Parathyroid adenoma (tissue), 2 donors: ENCODE data around the gene SLC12A7.
"Not testable (repeated sequence)": the region's sequence is repeated elsewhere in the genome, so short reads cannot be mapped to it uniquely, and the experiment has no call there.

ENCODE experiments used
- H2AFZ ChIP-seq: fragments of 300-600 bp; sonication (generic); one replicate; pipeline ENCODE4 v1.7.0; 2017; ENCODE audit warnings: antibody characterized with exemption, mild to moderate bottlenecking
- H3K27ac ChIP-seq: fragments of 300-600 bp; sonication (generic); one replicate; pipeline ENCODE4 v1.7.0; 2017
- H3K27me3 ChIP-seq: fragments of 300-600 bp; sonication (generic); one replicate; pipeline ENCODE4 v1.7.0; 2017; ENCODE audit warnings: low read length; ENCODE audit not compliant: control insufficient read depth, insufficient read depth
- H3K36me3 ChIP-seq: fragments of 300-600 bp; sonication (generic); one replicate; pipeline ENCODE4 v1.7.0; 2017; ENCODE audit warnings: low read length; ENCODE audit not compliant: control insufficient read depth, insufficient read depth
- H3K4me1 ChIP-seq: fragments of 300-600 bp; sonication (generic); one replicate; pipeline ENCODE4 v1.7.0; 2017; ENCODE audit warnings: control low read depth
- H3K4me2 ChIP-seq: fragments of 300-600 bp; sonication (generic); one replicate; pipeline ENCODE4 v1.7.0; 2017; ENCODE audit warnings: low read length
- H3K4me3 ChIP-seq: fragments of 300-600 bp; sonication (generic); one replicate; pipeline ENCODE4 v1.7.0; 2017; ENCODE audit warnings: low read depth, low read length
- H3K79me2 ChIP-seq: fragments of 300-600 bp; sonication (generic); one replicate; pipeline ENCODE4 v1.7.0; 2017; ENCODE audit warnings: control low read depth
- H3K9ac ChIP-seq: fragments of 300-600 bp; sonication (generic); one replicate; pipeline ENCODE4 v1.7.0; 2017; ENCODE audit warnings: mild to moderate bottlenecking
- H3K9me3 ChIP-seq: fragments of 300-600 bp; sonication (generic); one replicate; pipeline ENCODE4 v1.7.0; 2017; ENCODE audit warnings: low read length; ENCODE audit not compliant: control insufficient read depth
- TF ChIP-seq, protein P1 (sequence below): fragments of 300-600 bp; sonication (generic); IDR thresholded peaks from one replicate; pipeline ENCODE4 v1.7.0; 2017; ENCODE audit warnings: antibody characterized with exemption, mild to moderate bottlenecking
- donor health status: primary hyperparathyroidism.

SLC12A7 gene

DNA sequence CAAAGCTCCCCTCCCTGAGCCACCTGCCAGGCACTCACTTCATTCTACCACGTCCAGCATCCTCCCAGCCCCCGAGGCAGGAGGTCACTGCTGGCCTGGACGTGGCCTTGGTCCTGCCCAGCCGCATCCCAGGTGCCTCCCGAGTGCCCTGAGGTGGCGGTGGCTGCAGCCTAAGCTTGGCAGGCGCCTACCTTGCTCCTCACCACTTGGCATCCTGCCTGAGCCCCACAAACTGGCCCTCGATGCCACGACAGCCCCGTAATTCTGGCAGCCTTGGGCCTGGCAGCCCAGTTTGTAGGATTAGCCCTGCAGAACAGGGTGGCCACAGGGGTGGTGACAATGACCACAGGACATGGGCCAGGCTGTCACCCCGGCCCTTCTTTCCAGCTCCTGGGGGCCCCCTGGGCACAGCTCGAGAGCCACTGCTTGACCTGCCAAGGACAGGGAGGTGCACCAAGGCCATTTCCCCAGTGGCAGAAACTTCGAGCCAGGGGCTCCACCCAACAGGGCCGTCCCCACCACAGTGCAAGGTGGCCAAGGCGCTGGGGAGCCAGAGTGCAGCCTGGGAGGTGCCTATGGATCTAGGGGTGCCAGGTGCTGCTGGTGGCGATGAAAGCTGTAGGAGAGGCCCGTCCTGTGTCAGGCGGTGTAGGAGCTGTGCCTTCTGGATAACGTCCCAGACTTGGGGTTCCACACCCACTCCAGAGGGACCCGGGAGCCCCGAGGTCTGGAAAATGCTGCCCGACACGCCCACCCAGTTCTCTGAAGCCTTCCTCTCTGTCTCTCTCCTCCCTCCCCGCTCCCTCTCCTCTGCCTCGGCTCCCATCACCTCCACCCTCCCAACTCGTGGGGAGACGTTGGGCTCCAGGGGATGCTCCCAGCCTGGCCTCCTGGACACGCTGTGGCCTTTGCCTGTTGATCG, 84.9 kb downstream of the SLC12A7 start:
- Histone ChIP-seq H3K36me3 (no peaks in the 10 kb centered on the region), H3K9ac (no peak overlapping the region), H3K4me2 (no peak overlapping the region), H3K4me3 (no peak overlapping the region), H3K27ac (no peak overlapping the region), H3K27me3 (peaks cover 4% of the 10 kb centered on the region), H3K9me3 (no peaks in the 10 kb centered on the region), H2AFZ (no peak overlapping the region), H3K4me1 (no peaks in the 10 kb centered on the region), H3K79me2 (no peaks in the 10 kb centered on the region)
- TF ChIP-seq, protein P1, sequence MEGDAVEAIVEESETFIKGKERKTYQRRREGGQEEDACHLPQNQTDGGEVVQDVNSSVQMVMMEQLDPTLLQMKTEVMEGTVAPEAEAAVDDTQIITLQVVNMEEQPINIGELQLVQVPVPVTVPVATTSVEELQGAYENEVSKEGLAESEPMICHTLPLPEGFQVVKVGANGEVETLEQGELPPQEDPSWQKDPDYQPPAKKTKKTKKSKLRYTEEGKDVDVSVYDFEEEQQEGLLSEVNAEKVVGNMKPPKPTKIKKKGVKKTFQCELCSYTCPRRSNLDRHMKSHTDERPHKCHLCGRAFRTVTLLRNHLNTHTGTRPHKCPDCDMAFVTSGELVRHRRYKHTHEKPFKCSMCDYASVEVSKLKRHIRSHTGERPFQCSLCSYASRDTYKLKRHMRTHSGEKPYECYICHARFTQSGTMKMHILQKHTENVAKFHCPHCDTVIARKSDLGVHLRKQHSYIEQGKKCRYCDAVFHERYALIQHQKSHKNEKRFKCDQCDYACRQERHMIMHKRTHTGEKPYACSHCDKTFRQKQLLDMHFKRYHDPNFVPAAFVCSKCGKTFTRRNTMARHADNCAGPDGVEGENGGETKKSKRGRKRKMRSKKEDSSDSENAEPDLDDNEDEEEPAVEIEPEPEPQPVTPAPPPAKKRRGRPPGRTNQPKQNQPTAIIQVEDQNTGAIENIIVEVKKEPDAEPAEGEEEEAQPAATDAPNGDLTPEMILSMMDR = no peak

DNA sequence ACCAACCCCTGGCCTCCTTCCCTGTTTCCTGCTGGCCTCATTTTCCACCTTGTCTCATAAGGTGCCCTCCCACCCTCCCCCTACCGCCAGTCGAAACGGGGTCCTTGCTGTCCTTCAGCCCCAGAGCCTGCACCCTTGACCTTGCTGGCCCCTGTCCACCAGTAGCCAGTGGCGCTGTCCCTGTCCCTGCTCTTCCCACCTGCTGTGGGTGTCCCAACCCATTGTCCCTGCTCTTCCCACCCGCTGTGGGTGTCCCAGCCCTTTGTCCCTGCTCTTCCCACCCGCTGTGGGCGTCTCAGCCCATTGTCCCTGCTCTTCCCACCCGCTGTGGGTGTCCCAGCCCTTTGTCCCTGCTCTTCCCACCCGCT, 89.9 kb downstream of the SLC12A7 start:
- H3K4me2 ChIP-seq, H3K27me3 ChIP-seq, H3K79me2 ChIP-seq, H3K27ac ChIP-seq, H3K4me3 ChIP-seq, H3K9ac ChIP-seq, H3K9me3 ChIP-seq, H2AFZ ChIP-seq, H3K36me3 ChIP-seq, H3K4me1 ChIP-seq: not testable (repeated sequence)

DNA sequence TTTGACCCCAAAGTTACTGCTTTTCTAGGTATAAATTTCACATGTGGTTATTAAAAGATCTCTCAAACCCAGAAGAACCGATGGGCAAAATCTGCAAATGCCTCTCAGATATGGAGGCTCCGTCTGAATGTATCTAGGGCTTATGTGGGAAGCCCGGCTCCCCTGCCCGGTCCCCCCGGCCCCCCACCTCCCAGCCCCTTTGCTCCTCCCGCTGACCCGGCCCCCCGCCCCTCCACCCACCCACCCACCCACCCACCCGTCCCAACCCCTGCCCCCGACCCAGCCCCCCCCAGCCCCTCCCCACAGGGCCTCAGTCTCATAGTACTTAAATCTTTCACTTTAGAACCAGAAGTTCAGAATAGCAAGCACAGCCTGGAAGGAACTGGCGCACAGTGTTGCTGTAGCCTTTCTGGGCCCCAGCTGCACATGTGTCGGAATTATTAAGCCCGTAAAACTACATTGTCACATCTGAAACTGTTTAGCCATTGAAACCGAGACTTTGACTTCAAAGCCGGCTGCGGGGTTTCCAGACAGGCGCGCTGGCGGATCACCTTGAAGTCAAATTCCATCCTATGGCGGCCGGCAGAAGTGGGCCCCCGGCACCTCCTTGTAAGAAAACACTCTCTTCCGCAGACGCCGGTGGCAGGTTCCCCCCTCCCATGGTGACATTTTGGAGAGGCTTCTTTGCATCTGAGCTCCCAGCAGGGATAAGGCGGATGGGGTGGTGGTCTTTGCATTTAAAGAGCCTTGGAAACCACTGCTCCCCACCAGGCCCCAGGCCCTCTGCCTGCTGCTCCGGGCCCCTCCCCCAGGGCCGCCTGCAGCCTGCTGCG, 90.5 kb downstream of the SLC12A7 start:
- Histone ChIP-seq H3K4me3 (no peak overlapping the region), H3K4me2 (no peak overlapping the region), H2AFZ (no peak overlapping the region), H3K27ac (no peak overlapping the region), H3K9ac (no peak overlapping the region), H3K9me3 (no peaks in the 10 kb centered on the region), H3K27me3 (no peaks in the 10 kb centered on the region), H3K4me1 (no peaks in the 10 kb centered on the region), H3K36me3 (no peaks in the 10 kb centered on the region), H3K79me2 (no peaks in the 10 kb centered on the region)
- TF ChIP-seq, protein P1 = no peak

DNA sequence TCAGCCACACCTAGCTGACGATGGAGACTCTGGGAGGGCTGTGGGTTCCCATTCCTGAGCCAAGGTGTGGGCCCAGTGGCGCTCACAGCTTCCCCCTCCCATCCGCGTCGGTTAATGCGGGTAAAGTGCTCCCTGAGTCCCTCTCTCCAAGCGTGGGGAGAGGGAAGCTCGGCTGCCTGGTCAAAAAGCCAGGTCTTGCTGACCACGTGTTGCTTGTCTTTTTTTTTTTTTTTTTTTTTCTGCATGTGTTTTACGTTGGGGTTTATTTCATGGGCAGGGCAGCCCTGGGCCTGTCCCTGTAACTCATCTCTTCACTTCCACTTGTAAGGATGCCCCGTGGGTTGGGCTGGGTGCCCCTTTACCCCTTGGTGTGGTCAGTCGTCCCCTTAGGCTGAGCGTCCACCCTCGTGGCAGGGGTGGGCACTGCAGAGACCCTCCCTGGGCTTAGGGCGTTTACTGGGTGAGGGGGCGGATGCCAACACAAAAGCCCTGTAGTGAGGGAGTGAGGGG, 91.4 kb downstream of the SLC12A7 start:
- Histone ChIP-seq H3K27me3 (no peaks in the 10 kb centered on the region), H3K4me2 (no peak overlapping the region), H2AFZ (no peak overlapping the region), H3K36me3 (no peaks in the 10 kb centered on the region), H3K9me3 (no peaks in the 10 kb centered on the region), H3K9ac (no peak overlapping the region), H3K4me1 (no peaks in the 10 kb centered on the region), H3K79me2 (no peaks in the 10 kb centered on the region), H3K4me3 (no peak overlapping the region), H3K27ac (no peak overlapping the region)
- TF ChIP-seq, protein P1 = no peak
